Measurements from ENCODE around the gene EPN2.
A peak's percentile ranks its signal among the peaks of the same experiment; 100 is the strongest.

The EPN2 gene

DNA sequence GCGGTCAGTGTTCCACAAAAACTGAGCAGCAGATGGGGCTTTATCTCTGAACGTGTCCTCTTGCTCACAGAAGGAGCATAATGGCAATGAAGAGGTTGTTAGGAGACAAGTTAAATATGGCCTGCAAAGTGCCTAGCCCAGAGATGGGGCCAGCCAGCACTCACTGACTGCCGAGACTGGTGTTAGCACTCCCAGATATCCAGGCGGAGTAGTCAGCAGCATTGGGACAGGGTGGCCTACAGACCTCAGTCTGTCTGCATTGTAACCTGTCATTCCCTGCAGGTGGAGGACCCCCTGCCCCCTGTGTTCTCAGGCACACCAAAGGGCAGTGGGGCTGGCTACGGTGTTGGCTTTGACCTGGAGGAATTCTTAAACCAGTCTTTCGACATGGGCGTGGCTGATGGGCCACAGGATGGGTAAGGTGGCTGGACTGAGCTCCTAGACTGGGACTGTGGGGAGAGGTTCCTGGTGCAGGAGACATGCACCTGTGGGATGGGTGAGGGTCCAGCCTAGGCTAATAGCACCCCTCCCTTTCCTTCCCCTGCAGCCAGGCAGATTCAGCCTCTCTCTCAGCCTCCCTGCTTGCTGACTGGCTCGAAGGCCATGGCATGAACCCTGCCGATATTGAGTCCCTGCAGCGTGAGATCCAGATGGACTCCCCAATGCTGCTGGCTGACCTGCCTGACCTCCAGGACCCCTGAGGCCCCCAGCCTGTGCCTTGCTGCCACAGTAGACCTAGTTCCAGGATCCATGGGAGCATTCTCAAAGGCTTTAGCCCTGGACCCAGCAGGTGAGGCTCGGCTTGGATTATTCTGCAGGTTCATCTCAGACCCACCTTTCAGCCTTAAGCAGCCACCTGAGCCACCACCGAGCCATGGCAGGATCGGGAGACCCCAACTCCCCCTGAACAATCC is 145.6 kb downstream of the EPN2 start:
- no peak for DNase-seq (ENCODE audit: low read depth)
- no peak overlapping the region for H3K4me3 ChIP-seq (ENCODE audit: low read depth, low read length)
- in situ Hi-C loops (cut with HindIII; ENCODE audit: low sequenced_read_pairs), result no loop called here
- TF ChIP-seq, protein P1, sequence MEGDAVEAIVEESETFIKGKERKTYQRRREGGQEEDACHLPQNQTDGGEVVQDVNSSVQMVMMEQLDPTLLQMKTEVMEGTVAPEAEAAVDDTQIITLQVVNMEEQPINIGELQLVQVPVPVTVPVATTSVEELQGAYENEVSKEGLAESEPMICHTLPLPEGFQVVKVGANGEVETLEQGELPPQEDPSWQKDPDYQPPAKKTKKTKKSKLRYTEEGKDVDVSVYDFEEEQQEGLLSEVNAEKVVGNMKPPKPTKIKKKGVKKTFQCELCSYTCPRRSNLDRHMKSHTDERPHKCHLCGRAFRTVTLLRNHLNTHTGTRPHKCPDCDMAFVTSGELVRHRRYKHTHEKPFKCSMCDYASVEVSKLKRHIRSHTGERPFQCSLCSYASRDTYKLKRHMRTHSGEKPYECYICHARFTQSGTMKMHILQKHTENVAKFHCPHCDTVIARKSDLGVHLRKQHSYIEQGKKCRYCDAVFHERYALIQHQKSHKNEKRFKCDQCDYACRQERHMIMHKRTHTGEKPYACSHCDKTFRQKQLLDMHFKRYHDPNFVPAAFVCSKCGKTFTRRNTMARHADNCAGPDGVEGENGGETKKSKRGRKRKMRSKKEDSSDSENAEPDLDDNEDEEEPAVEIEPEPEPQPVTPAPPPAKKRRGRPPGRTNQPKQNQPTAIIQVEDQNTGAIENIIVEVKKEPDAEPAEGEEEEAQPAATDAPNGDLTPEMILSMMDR (IDR thresholded peaks at IDR 0.05; ENCODE audit: low read depth, low read length, missing control alignments), result no peak

GRCh38 chr17:19383681-19384470 is 146.7 kb downstream of the EPN2 start:
- TF ChIP-seq, protein P1 (IDR thresholded peaks at IDR 0.05; ENCODE audit: low read depth, low read length, missing control alignments), result no peak
- no peak overlapping the region for H3K4me3 ChIP-seq (ENCODE audit: low read depth, low read length)
- in situ Hi-C loops (cut with HindIII; ENCODE audit: low sequenced_read_pairs), result no loop called here
- DNase-seq (ENCODE audit: low read depth), result no peak

DNA sequence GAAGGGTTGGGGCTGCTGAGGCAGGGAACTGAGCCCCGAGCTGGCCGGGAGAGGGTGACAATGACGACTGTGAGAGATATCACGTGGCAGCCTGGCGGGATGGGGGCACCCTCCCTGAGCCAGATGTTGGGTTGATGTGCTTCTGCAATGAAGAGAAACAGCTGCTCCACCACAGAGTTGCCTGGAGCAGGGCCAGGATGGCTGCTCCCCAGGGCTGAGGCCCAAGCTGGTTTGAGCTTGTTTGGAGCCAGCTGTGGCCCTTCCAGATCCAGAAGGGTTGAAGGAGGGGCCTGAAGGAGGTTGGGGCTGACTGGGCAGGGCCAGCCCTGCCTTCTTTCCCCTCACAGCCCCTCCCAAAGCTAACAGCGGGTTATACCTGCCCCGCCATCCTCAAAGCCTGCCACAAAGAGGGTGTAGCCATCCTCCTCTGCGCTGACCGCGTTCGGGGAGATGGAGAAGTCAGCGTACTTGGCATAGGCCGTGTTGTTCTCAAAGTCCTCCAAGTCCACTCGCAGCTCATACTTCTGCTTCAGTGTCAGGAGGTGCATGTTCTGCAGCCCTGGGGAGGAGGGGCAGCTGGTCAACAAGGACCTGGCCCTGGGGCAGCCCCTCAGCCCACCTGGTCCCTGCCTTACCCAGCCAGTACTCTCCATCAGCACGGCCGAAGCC is 147.7 kb downstream of the EPN2 start:
- H3K4me3 ChIP-seq (ENCODE audit: low read depth, low read length), result peak overlapping the region; percentile 14
- in situ Hi-C loops (cut with HindIII; ENCODE audit: low sequenced_read_pairs), result no loop called here
- no peak for DNase-seq (ENCODE audit: low read depth)
- TF ChIP-seq, protein P1 (IDR thresholded peaks at IDR 0.05; ENCODE audit: low read depth, low read length, missing control alignments), result no peak

DNA sequence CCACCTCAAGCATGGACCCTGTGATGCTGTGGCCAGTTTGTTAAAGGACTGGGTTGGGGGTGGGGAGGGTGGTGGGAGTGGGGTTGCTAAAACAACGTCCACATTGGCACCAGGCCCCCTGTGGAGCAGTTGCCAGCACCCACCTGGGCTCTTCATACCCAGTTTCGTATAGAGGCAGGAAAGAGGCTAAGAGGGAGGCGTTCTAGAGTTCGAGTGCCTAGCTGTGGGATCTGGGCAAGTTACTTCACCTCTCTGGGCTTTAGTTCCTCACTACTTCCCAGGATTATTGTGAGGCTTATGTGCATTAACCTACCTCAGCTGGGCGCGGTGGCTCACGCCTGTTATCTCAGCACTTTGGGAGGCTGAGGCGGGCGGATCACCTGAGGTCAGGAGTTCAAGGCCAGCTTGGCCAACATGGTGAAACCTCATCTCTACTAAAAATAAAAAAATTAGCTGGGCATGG is 148.4 kb downstream of the EPN2 start:
- peak overlapping the region; percentile 51 for H3K4me3 ChIP-seq (ENCODE audit: low read depth, low read length)
- no peak for DNase-seq (ENCODE audit: low read depth)
- TF ChIP-seq, protein P1 (IDR thresholded peaks at IDR 0.05; ENCODE audit: low read depth, low read length, missing control alignments), result no peak
- in situ Hi-C loops (cut with HindIII; ENCODE audit: low sequenced_read_pairs), result no loop called here
